Peyer's patch (tissue), 4 donors: Measurements from ENCODE around the gene TULP4.

Source experiments
- CTCF ChIP-seq, 6 experiments: fragments of 450-650 bp in 4 of 6; fragments of 200-600 bp in 2 of 6; sonication (generic) in 1 of 6; IDR thresholded peaks; one replicate each; pipeline ENCODE4 v1.5.1; 2017 to 2019; ENCODE audit warnings: antibody characterized with exemption in 6 of 6, mild to moderate bottlenecking in 3 of 6, moderate library complexity in 1 of 6
- POLR2A ChIP-seq, 2 donors: fragments of 450-650 bp; IDR thresholded peaks; one replicate each; pipeline ENCODE4 v1.5.1; 2017; ENCODE audit warnings: antibody characterized with exemption in 2 of 2, mild to moderate bottlenecking in 2 of 2, moderate library complexity in 2 of 2

GRCh38 chr6:158472447-158472846 lies 160.2 kb downstream of the TULP4 start:
- TF ChIP-seq POLR2A (IDR thresholded peaks at IDR 0.05) = no peak
- TF ChIP-seq CTCF (IDR thresholded peaks at IDR 0.05) = no peak
